ENCODE data around the gene PMEPA1.

GRCh38 chr20:57648878-57649616, 60.8 kb downstream of the PMEPA1 start:
- TF ChIP-seq MTA2 (IDR thresholded peaks at IDR 0.05; ENCODE audit: low read depth), result no peak
- no peak for TF ChIP-seq TCF7 (IDR thresholded peaks at IDR 0.05; ENCODE audit: borderline replicate concordance)
- no peak for TF ChIP-seq CTCF (IDR thresholded peaks at IDR 0.05 in 2 of 3, conservative IDR thresholded peaks at IDR 0.05 in 1 of 3; ENCODE audit: control insufficient read depth in 2 of 3, extremely low read depth in 1 of 3, insufficient read depth in 1 of 3, low read depth in 3 of 3, low read length in 3 of 3)
- TF ChIP-seq MEF2A (IDR thresholded peaks at IDR 0.05; ENCODE audit: insufficient read depth, low read depth, low read length), result no peak
- TF ChIP-seq PML (IDR thresholded peaks at IDR 0.05; ENCODE audit: low read length), result no peak
- TF ChIP-seq NFYA (IDR thresholded peaks at IDR 0.05; ENCODE audit: borderline replicate concordance, low read depth, low read length), result no peak
- TF ChIP-seq SIN3A (IDR thresholded peaks at IDR 0.05; ENCODE audit: low read depth, low read length), result no peak
- TF ChIP-seq EZH2 (IDR thresholded peaks at IDR 0.05; ENCODE audit: borderline replicate concordance, control insufficient read depth, low read depth, low read length), result no peak
- TF ChIP-seq EP300 (IDR thresholded peaks at IDR 0.05; ENCODE audit: borderline replicate concordance in 1 of 2, control insufficient read depth in 1 of 2, low read depth in 2 of 2, low read length in 2 of 2), result no peak
